Lower leg skin (tissue), 4 donors: ENCODE data around the gene MGLL. TPM values are rescaled to one million over a fixed set of nuclear protein-coding genes. Genes with fewer than 3 reads are reported as not detected.
A peak's percentile ranks its signal among the peaks of the same experiment; 100 is the strongest.

Experiments
- DNase-seq, 2 donors: peaks; one replicate each; pipeline ENCODE4 v3.0.0-alpha.2; 2019; ENCODE audit warnings: low spot score in 2 of 2
- H3K4me3 ChIP-seq: fragments of 200-600 bp; sonication (generic); 2 replicates; pipeline ENCODE4 v1.5.1; 2017; ENCODE audit warnings: mild to moderate bottlenecking, low read depth; ENCODE audit not compliant: poor library complexity, severe bottlenecking
- POLR2A ChIP-seq, 2 donors: fragments of 450-650 bp; IDR thresholded peaks; one replicate each; pipeline ENCODE4 v1.6.1; 2016 to 2017; ENCODE audit warnings: antibody characterized with exemption in 2 of 2, mild to moderate bottlenecking in 1 of 2, moderate library complexity in 1 of 2
- WGBS, 2 donors: methylation state at CpG; one replicate each; pipeline ENCODE4 v1.1.5; 2018; 5-methylcytosine and 5-hydroxymethylcytosine counted together
- intact Hi-C: fragments of 100-400 bp; cut with DNase I; formaldehyde crosslinking; loops from one replicate; pipeline ENCODE4 v1.15.0; 2023; ENCODE audit warnings: low total_unique reads
- total RNA-seq, 4 donors: library from RNA; depleted of rRNA; stranded (reverse); fragments of >200 nt; gene quantifications; one replicate each; pipeline ENCODE4 v1.1.0, GENCODE V29; 2016
- TF ChIP-seq, protein P1 (sequence below), 3 donors: fragments of 450-650 bp; IDR thresholded peaks; one replicate each; pipeline ENCODE4 v1.5.1; 2016; ENCODE audit warnings: antibody characterized with exemption in 3 of 3, mild to moderate bottlenecking in 3 of 3, moderate library complexity in 2 of 3

MGLL gene
- total RNA-seq, 4 donors from 2014 or later: 44.0 to 57.4 (median 48.0) TPM

DNA sequence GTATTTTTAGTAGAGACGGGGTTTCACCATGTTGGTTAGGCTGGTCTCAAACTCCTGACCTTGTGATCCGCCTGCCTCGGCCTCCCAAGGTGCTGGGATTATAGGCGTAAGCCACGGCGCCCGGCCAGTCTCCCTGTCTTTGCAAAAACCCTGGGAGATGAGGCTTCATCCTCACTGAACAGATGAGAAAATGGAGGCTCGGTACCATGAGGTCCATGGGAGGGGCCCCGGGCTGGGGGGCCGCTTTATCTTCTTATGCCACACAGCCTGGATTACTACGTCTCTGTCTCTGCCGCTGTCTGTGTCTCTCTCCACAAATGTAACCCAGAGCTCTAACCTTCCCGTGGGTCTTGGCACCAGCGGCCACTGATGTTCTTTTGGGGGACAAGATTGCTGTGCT is 110.4 kb downstream of the MGLL start:
- no peak for TF ChIP-seq POLR2A (IDR thresholded peaks at IDR 0.05)
- TF ChIP-seq, protein P1, sequence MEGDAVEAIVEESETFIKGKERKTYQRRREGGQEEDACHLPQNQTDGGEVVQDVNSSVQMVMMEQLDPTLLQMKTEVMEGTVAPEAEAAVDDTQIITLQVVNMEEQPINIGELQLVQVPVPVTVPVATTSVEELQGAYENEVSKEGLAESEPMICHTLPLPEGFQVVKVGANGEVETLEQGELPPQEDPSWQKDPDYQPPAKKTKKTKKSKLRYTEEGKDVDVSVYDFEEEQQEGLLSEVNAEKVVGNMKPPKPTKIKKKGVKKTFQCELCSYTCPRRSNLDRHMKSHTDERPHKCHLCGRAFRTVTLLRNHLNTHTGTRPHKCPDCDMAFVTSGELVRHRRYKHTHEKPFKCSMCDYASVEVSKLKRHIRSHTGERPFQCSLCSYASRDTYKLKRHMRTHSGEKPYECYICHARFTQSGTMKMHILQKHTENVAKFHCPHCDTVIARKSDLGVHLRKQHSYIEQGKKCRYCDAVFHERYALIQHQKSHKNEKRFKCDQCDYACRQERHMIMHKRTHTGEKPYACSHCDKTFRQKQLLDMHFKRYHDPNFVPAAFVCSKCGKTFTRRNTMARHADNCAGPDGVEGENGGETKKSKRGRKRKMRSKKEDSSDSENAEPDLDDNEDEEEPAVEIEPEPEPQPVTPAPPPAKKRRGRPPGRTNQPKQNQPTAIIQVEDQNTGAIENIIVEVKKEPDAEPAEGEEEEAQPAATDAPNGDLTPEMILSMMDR (IDR thresholded peaks at IDR 0.05): no peak
- no peak overlapping the region for H3K4me3 ChIP-seq
- no peak for DNase-seq
- WGBS, 2 donors: 94 to 95% methylated on average over 14 of the region's 14 CpGs
- intact Hi-C loops: no loop called here

- H3K4me3 ChIP-seq: no peak overlapping the region
- DNase-seq: peak in 1 of 2 donors; percentile 54
- intact Hi-C loops: no loop called here
- 84% methylated on average over 14 of the region's 14 CpGs for WGBS, 2 donors
- no peak for TF ChIP-seq POLR2A (IDR thresholded peaks at IDR 0.05)
- TF ChIP-seq, protein P1 (IDR thresholded peaks at IDR 0.05): no peak
Observed at GRCh38 chr3:127711021-127711695, 111.2 kb downstream of the MGLL start.

GRCh38 chr3:127710155-127710941 is 112.0 kb downstream of the MGLL start:
- DNase-seq: peak in 1 of 2 donors; percentile 48
- H3K4me3 ChIP-seq: no peak overlapping the region
- no peak for TF ChIP-seq POLR2A (IDR thresholded peaks at IDR 0.05)
- TF ChIP-seq, protein P1 (IDR thresholded peaks at IDR 0.05): no peak
- intact Hi-C loops: no loop called here
- WGBS, 2 donors: 51 to 76% methylated on average over 18 of the region's 18 CpGs

- TF ChIP-seq, protein P1 (IDR thresholded peaks at IDR 0.05): no peak
- no peak for TF ChIP-seq POLR2A (IDR thresholded peaks at IDR 0.05)
- intact Hi-C loops: no loop called here
- peak in 1 of 2 donors; percentile 10 for DNase-seq
- no peak overlapping the region for H3K4me3 ChIP-seq
- WGBS, 2 donors: 76 to 85% methylated on average over 3 of the region's 3 CpGs
Observed at GRCh38 chr3:127709320-127710060, 112.8 kb downstream of the MGLL start.

DNA sequence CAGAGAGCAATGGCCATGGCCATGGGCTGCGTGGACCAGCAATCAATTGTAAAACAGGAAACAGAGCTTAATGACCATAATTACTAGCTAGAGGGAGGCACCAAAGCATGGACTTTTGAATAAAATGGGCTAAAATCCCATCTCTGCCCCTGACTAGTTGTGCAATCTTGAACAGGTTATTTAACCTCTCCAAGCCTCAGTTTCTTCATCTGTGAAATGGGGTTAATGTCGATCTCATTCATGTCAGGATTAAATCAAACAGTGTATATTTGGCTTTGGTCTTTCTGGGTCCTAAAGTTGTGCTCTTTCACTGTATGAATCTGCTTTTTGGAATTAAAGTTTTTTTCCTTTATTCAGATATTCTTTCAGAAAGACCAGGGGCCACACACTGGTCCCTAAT is 113.5 kb downstream of the MGLL start:
- no peak for TF ChIP-seq POLR2A (IDR thresholded peaks at IDR 0.05)
- TF ChIP-seq, protein P1 (IDR thresholded peaks at IDR 0.05): no peak
- intact Hi-C loops: no loop called here
- no peak overlapping the region for H3K4me3 ChIP-seq
- WGBS, 2 donors: 58 to 75% methylated on average over 2 of the region's 2 CpGs
- DNase-seq: no peak
